ENCODE results near the gene STRN.
"Not testable (repeated sequence)": the region's sequence is repeated elsewhere in the genome, so short reads cannot be mapped to it uniquely, and the experiment has no call there.

The STRN gene

DNA sequence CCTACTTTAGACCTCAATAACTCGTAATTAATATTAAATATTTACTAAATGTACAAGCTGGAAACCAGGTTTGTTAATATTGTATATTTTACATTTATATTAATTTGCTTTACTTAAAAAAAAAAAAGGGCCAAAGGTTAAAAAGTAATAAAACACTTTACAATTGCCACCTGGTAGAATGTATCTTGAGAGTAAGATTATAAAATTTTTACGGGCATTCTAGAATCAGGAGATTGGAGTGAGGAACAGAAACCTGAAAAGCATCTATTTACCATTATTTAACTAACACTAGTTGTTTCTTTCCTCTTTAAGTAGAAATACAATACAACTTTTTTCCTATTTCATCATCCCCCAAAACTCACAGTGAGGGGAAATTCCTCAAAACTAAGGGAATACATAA is 15.6 kb upstream of the STRN start:
- H3K4me1 ChIP-seq (ENCODE audit: control insufficient read depth, insufficient read depth, low read length), result no peaks in the 10 kb centered on the region
- no peaks in the 10 kb centered on the region for H3K9me3 ChIP-seq (ENCODE audit: control insufficient read depth, insufficient read depth, low read length)
- no peaks in the 10 kb centered on the region for H3K36me3 ChIP-seq (ENCODE audit: control insufficient read depth, insufficient read depth, low read length)
- H3K27ac ChIP-seq (ENCODE audit: low read depth, low read length), result no peak overlapping the region
- H3K9ac ChIP-seq (ENCODE audit: low read depth, low read length), result no peak overlapping the region
- no peak overlapping the region for H3K4me3 ChIP-seq (ENCODE audit: low read depth, low read length)
- H3K27me3 ChIP-seq (ENCODE audit: control insufficient read depth, insufficient read depth, low read length), result no peaks in the 10 kb centered on the region

DNA sequence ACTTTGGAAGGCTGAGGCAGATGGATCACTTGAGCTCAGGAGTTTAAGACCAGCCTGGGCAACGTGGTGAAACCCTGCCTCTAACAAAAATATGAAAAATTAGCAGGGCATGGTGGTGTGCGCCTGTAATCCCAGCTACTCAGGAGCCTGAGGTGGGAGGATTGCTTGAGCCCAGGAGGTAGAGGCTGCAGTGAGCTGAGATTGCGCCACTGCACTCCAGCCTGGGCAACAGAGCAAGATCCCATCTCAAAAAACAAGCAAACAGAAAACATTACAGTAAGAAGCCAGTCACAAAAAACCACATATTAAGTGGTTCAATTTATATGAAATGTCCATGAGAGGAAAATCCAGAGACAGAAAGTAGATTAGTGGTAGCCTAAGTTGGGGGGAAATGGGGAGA is 12.7 kb upstream of the STRN start:
- not testable (repeated sequence) for H3K27ac ChIP-seq (ENCODE audit: low read depth, low read length); H3K4me1 ChIP-seq (ENCODE audit: control insufficient read depth, insufficient read depth, low read length); H3K27me3 ChIP-seq (ENCODE audit: control insufficient read depth, insufficient read depth, low read length)

GRCh38 chr2:36976065-36976464 is 9.7 kb upstream of the STRN start:
- Histone ChIP-seq H3K36me3 (ENCODE audit: control insufficient read depth, insufficient read depth, low read length) (no peaks in the 10 kb centered on the region), H3K4me3 (ENCODE audit: low read depth, low read length) (no peak overlapping the region), H3K9ac (ENCODE audit: low read depth, low read length) (no peak overlapping the region), H3K27ac (ENCODE audit: low read depth, low read length) (no peak overlapping the region), H3K4me1 (ENCODE audit: control insufficient read depth, insufficient read depth, low read length) (peaks cover 7% of the 10 kb centered on the region; the same call in 1 of the 2 replicates), H3K27me3 (ENCODE audit: control insufficient read depth, insufficient read depth, low read length) (no peaks in the 10 kb centered on the region), H3K9me3 (ENCODE audit: control insufficient read depth, insufficient read depth, low read length) (no peaks in the 10 kb centered on the region)

More for the DNA sequence above, 12.7 kb upstream of the STRN start:
- H3K9ac ChIP-seq (ENCODE audit: low read depth, low read length); H3K36me3 ChIP-seq (ENCODE audit: control insufficient read depth, insufficient read depth, low read length); H3K9me3 ChIP-seq (ENCODE audit: control insufficient read depth, insufficient read depth, low read length); H3K4me3 ChIP-seq (ENCODE audit: low read depth, low read length): not testable (repeated sequence)

DNA sequence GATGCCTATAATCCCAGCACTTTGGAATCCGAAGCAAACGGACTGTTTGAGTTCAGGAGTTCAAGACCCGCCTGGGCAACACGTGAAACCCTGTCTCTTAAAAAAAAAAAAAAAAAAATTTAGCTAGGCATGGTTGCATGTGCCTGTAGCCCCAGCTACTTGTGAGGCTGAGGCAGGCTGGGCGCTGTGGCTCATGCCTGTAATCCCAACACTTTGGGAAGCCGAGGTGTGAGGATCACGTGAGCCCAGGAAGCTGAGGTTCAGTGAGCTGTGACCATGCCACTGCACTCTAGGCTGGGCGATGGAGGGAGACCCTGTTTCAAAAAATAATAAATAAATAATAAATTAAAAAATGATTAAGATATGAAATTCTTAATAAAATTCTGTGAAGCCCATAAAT is 9.0 kb upstream of the STRN start:
- H3K27ac ChIP-seq (ENCODE audit: low read depth, low read length), result no peak overlapping the region
- peaks cover 7% of the 10 kb centered on the region; the same call in 1 of the 2 replicates for H3K4me1 ChIP-seq (ENCODE audit: control insufficient read depth, insufficient read depth, low read length)
- no peak overlapping the region for H3K9ac ChIP-seq (ENCODE audit: low read depth, low read length)

GRCh38 chr2:36973320-36973719 is 7.0 kb upstream of the STRN start:
- no peak overlapping the region for H3K4me3 ChIP-seq (ENCODE audit: low read depth, low read length)
- H3K9ac ChIP-seq (ENCODE audit: low read depth, low read length), result no peak overlapping the region
- no peaks in the 10 kb centered on the region for H3K27me3 ChIP-seq (ENCODE audit: control insufficient read depth, insufficient read depth, low read length)
- no peak overlapping the region for H3K27ac ChIP-seq (ENCODE audit: low read depth, low read length)
- peaks cover 11% of the 10 kb centered on the region for H3K4me1 ChIP-seq (ENCODE audit: control insufficient read depth, insufficient read depth, low read length)
- no peaks in the 10 kb centered on the region for H3K9me3 ChIP-seq (ENCODE audit: control insufficient read depth, insufficient read depth, low read length)
- H3K36me3 ChIP-seq (ENCODE audit: control insufficient read depth, insufficient read depth, low read length), result no peaks in the 10 kb centered on the region

More for the DNA sequence above, 9.0 kb upstream of the STRN start:
- H3K36me3 ChIP-seq (ENCODE audit: control insufficient read depth, insufficient read depth, low read length), result no peaks in the 10 kb centered on the region
- H3K9me3 ChIP-seq (ENCODE audit: control insufficient read depth, insufficient read depth, low read length), result no peaks in the 10 kb centered on the region
- no peak overlapping the region for H3K4me3 ChIP-seq (ENCODE audit: low read depth, low read length)
- no peaks in the 10 kb centered on the region for H3K27me3 ChIP-seq (ENCODE audit: control insufficient read depth, insufficient read depth, low read length)

- Histone ChIP-seq H3K27me3 (ENCODE audit: control insufficient read depth, insufficient read depth, low read length) (no peaks in the 10 kb centered on the region), H3K9me3 (ENCODE audit: control insufficient read depth, insufficient read depth, low read length) (no peaks in the 10 kb centered on the region), H3K4me3 (ENCODE audit: low read depth, low read length) (no peak overlapping the region), H3K36me3 (ENCODE audit: control insufficient read depth, insufficient read depth, low read length) (no peaks in the 10 kb centered on the region), H3K27ac (ENCODE audit: low read depth, low read length) (no peak overlapping the region), H3K4me1 (ENCODE audit: control insufficient read depth, insufficient read depth, low read length) (peaks cover 24% of the 10 kb centered on the region), H3K9ac (ENCODE audit: low read depth, low read length) (no peak overlapping the region)
Measured at GRCh38 chr2:36971990-36972389, 5.7 kb upstream of the STRN start.

DNA sequence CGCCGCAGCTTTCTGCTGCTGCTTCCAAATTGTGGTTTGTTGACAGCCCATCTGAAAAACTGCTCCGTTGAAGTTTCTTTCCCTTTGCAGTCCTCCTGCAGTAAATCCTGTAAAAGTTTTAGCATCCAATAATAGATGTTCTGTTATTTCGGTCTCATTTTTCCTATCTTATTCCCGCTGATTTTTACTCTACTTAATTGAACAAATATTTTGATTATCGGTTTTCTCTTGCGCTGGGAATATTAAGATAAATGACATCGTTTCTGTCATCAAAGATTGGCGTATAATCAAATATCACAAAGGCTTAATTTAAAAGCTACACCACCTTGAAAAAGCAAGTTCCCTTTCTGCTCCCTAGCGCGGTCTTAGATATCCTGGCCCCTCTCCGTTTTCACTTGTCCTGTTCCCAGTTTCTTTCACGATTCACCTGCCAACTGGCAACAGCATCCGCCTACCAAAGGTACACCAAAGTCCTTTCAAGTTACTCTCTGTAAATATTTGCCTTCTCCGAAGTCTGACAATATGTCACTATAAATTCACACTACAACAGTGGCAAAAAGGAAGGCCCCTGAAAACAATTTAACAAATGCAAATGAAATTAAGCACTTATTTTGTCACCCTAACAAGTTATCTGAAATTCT is 1.0 kb upstream of the STRN start:
- H3K4me1 ChIP-seq (ENCODE audit: control insufficient read depth, insufficient read depth, low read length), result peaks cover 40% of the 10 kb centered on the region
- H3K36me3 ChIP-seq (ENCODE audit: control insufficient read depth, insufficient read depth, low read length), result no peaks in the 10 kb centered on the region
- H3K4me3 ChIP-seq (ENCODE audit: low read depth, low read length), result peak overlapping the region; percentile 77
- H3K9ac ChIP-seq (ENCODE audit: low read depth, low read length), result peak overlapping the region; percentile 44; the same call in 1 of the 2 replicates
- no peaks in the 10 kb centered on the region for H3K9me3 ChIP-seq (ENCODE audit: control insufficient read depth, insufficient read depth, low read length)
- peak overlapping the region; percentile 42 for H3K27ac ChIP-seq (ENCODE audit: low read depth, low read length)
- H3K27me3 ChIP-seq (ENCODE audit: control insufficient read depth, insufficient read depth, low read length), result no peaks in the 10 kb centered on the region

- Histone ChIP-seq H3K9me3 (ENCODE audit: control insufficient read depth, insufficient read depth, low read length) (no peaks in the 10 kb centered on the region), H3K36me3 (ENCODE audit: control insufficient read depth, insufficient read depth, low read length) (no peaks in the 10 kb centered on the region), H3K27ac (ENCODE audit: low read depth, low read length) (peak overlapping the region; percentile 97), H3K9ac (ENCODE audit: low read depth, low read length) (peak overlapping the region; percentile 79), H3K27me3 (ENCODE audit: control insufficient read depth, insufficient read depth, low read length) (no peaks in the 10 kb centered on the region), H3K4me1 (ENCODE audit: control insufficient read depth, insufficient read depth, low read length) (peaks cover 52% of the 10 kb centered on the region), H3K4me3 (ENCODE audit: low read depth, low read length) (peak overlapping the region; percentile 93)
Measured at GRCh38 chr2:36965751-36966369, 476 bp downstream of the STRN start.

DNA sequence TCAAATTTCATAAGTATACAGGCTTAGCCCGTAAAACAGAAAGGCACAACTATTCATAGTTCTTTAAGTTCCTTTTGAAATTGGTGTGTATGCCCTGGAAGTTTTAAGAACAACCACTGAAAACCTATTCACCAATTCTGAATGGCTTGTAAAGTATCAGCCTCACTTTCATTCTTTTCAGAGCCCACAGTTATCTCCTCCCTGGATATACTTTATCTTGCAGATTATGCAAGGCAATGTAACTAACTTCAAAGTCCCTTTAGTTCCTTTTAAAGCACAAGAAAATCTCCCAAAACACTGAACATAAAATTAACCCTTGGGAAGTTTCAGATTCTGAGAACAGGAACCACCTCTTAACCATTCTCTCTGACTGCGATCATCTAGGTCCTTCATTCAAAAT is 1.1 kb downstream of the STRN start:
- Histone ChIP-seq H3K27ac (ENCODE audit: low read depth, low read length) (peak overlapping the region; percentile 97), H3K9ac (ENCODE audit: low read depth, low read length) (peak overlapping the region; percentile 62; the same call in 1 of the 2 replicates), H3K9me3 (ENCODE audit: control insufficient read depth, insufficient read depth, low read length) (no peaks in the 10 kb centered on the region), H3K36me3 (ENCODE audit: control insufficient read depth, insufficient read depth, low read length) (no peaks in the 10 kb centered on the region; the same call in 1 of the 2 replicates), H3K4me3 (ENCODE audit: low read depth, low read length) (peak overlapping the region; percentile 93), H3K27me3 (ENCODE audit: control insufficient read depth, insufficient read depth, low read length) (no peaks in the 10 kb centered on the region), H3K4me1 (ENCODE audit: control insufficient read depth, insufficient read depth, low read length) (peaks cover 58% of the 10 kb centered on the region)

GRCh38 chr2:36964496-36965058 is 1.8 kb downstream of the STRN start:
- Histone ChIP-seq H3K27ac (ENCODE audit: low read depth, low read length) (peak overlapping the region; percentile 97), H3K36me3 (ENCODE audit: control insufficient read depth, insufficient read depth, low read length) (no peaks in the 10 kb centered on the region; the same call in 1 of the 2 replicates), H3K4me3 (ENCODE audit: low read depth, low read length) (peak overlapping the region; percentile 93), H3K4me1 (ENCODE audit: control insufficient read depth, insufficient read depth, low read length) (peaks cover 61% of the 10 kb centered on the region), H3K27me3 (ENCODE audit: control insufficient read depth, insufficient read depth, low read length) (no peaks in the 10 kb centered on the region), H3K9me3 (ENCODE audit: control insufficient read depth, insufficient read depth, low read length) (no peaks in the 10 kb centered on the region), H3K9ac (ENCODE audit: low read depth, low read length) (0 out of 2 replicates have a peak overlapping the region, but pooled peaks have one; percentile 24)

- Histone ChIP-seq H3K9me3 (ENCODE audit: control insufficient read depth, insufficient read depth, low read length) (no peaks in the 10 kb centered on the region), H3K4me3 (ENCODE audit: low read depth, low read length) (no peak overlapping the region), H3K4me1 (ENCODE audit: control insufficient read depth, insufficient read depth, low read length) (peaks cover 61% of the 10 kb centered on the region), H3K36me3 (ENCODE audit: control insufficient read depth, insufficient read depth, low read length) (no peaks in the 10 kb centered on the region; the same call in 1 of the 2 replicates), H3K9ac (ENCODE audit: low read depth, low read length) (no peak overlapping the region), H3K27me3 (ENCODE audit: control insufficient read depth, insufficient read depth, low read length) (no peaks in the 10 kb centered on the region), H3K27ac (ENCODE audit: low read depth, low read length) (peak overlapping the region; percentile 87)
Measured at GRCh38 chr2:36963734-36964133, 2.6 kb downstream of the STRN start.

Measured in HUES48 (cell line).